Calu3 (cell line): ENCODE measurements around the gene PAPLN. TPM values are rescaled to one million over a fixed set of nuclear protein-coding genes. Genes with fewer than 3 reads are reported as not detected.

Experiments
- BruUV-seq: library from RNA; stranded (reverse); fragments of 400-500 nt; replicated peaks from 2 replicates; lab custom pipeline; 2021; lab: Mats Ljungman, UMichigan
- CTCF ChIA-PET: fragments of 300-600 bp; sonication (Branson Sonifier 250); formaldehyde crosslinking; loops from one replicate; lab custom pipeline; 2022; ENCODE audit warnings: antibody characterized with exemption; lab: Charles Lee
- DNase-seq: peaks from one replicate; pipeline ENCODE4 v3.0.0; 2022
- H3K27ac Mint-ChIP-seq: one replicate; pipeline ENCODE4 v1.8.0; 2022; ENCODE audit warnings: mixed read lengths; ENCODE audit not compliant: unreplicated experiment
- H3K27me3 Mint-ChIP-seq: one replicate; pipeline ENCODE4 v1.8.0; 2022; ENCODE audit warnings: mixed read lengths; ENCODE audit not compliant: unreplicated experiment
- H3K36me3 Mint-ChIP-seq: one replicate; pipeline ENCODE4 v1.8.0; 2022; ENCODE audit warnings: mild to moderate bottlenecking, moderate library complexity, mixed read lengths; ENCODE audit not compliant: insufficient read depth, unreplicated experiment
- H3K4me1 Mint-ChIP-seq: one replicate; pipeline ENCODE4 v1.8.0; 2022; ENCODE audit warnings: mild to moderate bottlenecking, low read depth, mixed read lengths; ENCODE audit not compliant: unreplicated experiment
- H3K4me3 Mint-ChIP-seq: one replicate; pipeline ENCODE4 v1.8.0; 2022; ENCODE audit warnings: mild to moderate bottlenecking, low read depth, moderate library complexity, mixed read lengths; ENCODE audit not compliant: unreplicated experiment
- H3K9me3 Mint-ChIP-seq: one replicate; pipeline ENCODE4 v1.8.0; 2022; ENCODE audit warnings: low read depth, mixed read lengths; ENCODE audit not compliant: unreplicated experiment
- intact Hi-C: fragments of 100-400 bp; cut with micrococcal nuclease; formaldehyde crosslinking; loops from one replicate; pipeline ENCODE4 v1.10.0; 2022; ENCODE audit not compliant: unreplicated experiment
- total RNA-seq: library from RNA; stranded (reverse); gene quantifications from 2 replicates; pipeline ENCODE4 v1.2.3, GENCODE V29; 2022
- TF ChIP-seq, protein P1 (sequence below): fragments of 200-600 bp; IDR thresholded peaks from one replicate; pipeline ENCODE4 v1.8.0; 2022; ENCODE audit warnings: antibody characterized with exemption; ENCODE audit not compliant: unreplicated experiment

PAPLN gene
- total RNA-seq, 1 experiment from 2014 or later: 0.17 TPM

GRCh38 chr14:73240816-73241480, 3.6 kb downstream of the PAPLN start:
- Mint-ChIP-seq H3K4me3 (no peak overlapping the region), H3K27ac (no peak overlapping the region), H3K9me3 (no peaks in the 10 kb centered on the region), H3K36me3 (no peaks in the 10 kb centered on the region), H3K27me3 (peaks cover 72% of the 10 kb centered on the region), H3K4me1 (peaks cover 29% of the 10 kb centered on the region)
- BruUV-seq: no TSS peak
- no peak for DNase-seq
- TF ChIP-seq, protein P1, sequence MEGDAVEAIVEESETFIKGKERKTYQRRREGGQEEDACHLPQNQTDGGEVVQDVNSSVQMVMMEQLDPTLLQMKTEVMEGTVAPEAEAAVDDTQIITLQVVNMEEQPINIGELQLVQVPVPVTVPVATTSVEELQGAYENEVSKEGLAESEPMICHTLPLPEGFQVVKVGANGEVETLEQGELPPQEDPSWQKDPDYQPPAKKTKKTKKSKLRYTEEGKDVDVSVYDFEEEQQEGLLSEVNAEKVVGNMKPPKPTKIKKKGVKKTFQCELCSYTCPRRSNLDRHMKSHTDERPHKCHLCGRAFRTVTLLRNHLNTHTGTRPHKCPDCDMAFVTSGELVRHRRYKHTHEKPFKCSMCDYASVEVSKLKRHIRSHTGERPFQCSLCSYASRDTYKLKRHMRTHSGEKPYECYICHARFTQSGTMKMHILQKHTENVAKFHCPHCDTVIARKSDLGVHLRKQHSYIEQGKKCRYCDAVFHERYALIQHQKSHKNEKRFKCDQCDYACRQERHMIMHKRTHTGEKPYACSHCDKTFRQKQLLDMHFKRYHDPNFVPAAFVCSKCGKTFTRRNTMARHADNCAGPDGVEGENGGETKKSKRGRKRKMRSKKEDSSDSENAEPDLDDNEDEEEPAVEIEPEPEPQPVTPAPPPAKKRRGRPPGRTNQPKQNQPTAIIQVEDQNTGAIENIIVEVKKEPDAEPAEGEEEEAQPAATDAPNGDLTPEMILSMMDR: no peak
- CTCF ChIA-PET: interaction anchor here (0.6 to 1.6 kb wide), 2 partner anchors 9 to 189 kb away, joined by 3 read pairs; no protein-coding TSS in a partner anchor
- intact Hi-C loops: no loop called here

- Mint-ChIP-seq H3K4me1 (peaks cover 25% of the 10 kb centered on the region), H3K27me3 (peaks cover 66% of the 10 kb centered on the region), H3K27ac (no peak overlapping the region), H3K9me3 (no peaks in the 10 kb centered on the region), H3K36me3 (no peaks in the 10 kb centered on the region), H3K4me3 (no peak overlapping the region)
- DNase-seq: no peak
- CTCF ChIA-PET: interaction anchor here (0.6 to 1.6 kb wide), 2 partner anchors 10 to 188 kb away, joined by 3 read pairs; no protein-coding TSS in a partner anchor
- TF ChIP-seq, protein P1: no peak
- BruUV-seq: no TSS peak
- intact Hi-C loops: no loop called here
Observed at GRCh38 chr14:73241481-73242165, 4.3 kb downstream of the PAPLN start.

DNA sequence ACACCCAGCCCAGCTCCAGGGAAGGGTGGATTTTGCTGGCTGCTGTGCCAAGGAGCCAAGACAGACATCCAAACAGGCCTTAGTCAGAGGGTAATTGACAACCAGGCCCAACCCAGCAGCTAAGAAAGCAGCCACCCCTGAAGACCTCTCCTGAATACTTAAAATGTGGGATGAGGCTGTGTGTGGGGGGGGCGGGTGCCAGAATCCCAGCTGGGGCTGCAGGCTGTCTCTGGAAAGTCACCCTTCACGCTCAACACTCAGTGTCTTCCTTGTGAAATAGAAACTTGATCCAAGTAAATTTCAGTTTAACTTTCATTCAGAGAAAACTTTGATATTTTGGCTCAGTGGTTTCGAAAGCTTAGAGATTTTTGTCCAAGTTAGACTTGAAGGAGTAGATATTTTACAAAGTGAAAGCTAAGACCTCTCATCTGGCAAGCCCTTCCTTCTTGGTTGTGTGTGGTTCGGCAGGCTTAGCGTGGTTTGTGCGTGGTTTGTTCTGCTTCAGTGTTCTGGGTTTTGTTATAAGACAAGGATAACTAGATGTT, 5.1 kb downstream of the PAPLN start:
- Mint-ChIP-seq H3K4me3 (no peak overlapping the region), H3K4me1 (peaks cover 17% of the 10 kb centered on the region), H3K9me3 (no peaks in the 10 kb centered on the region), H3K27ac (no peak overlapping the region), H3K36me3 (no peaks in the 10 kb centered on the region), H3K27me3 (peaks cover 57% of the 10 kb centered on the region)
- no TSS peak for BruUV-seq
- TF ChIP-seq, protein P1: no peak
- intact Hi-C loops: no loop called here
- CTCF ChIA-PET: no interaction called here
- no peak for DNase-seq

DNA sequence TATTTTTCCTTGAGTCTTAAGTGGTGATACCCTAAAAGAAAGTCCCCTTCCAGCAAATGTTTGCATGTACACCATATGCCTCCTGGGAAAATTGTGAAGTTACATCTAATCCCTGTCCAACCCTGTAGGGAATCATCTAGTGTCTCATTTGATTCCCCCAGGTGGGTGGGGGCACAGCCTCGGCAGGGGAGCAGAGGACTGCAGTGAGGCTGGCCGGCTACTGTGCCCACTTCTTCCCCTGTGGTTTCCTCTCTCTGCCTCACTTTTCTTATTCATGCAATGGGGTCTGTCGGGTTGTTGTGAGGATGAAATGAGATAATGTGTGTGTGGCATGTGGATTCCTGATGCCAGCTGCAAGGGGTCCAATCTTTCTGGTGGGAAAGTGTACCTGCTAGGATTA, 6.0 kb downstream of the PAPLN start:
- no TSS peak for BruUV-seq
- Mint-ChIP-seq H3K27me3 (peaks cover 50% of the 10 kb centered on the region), H3K9me3 (no peaks in the 10 kb centered on the region), H3K4me1 (peaks cover 14% of the 10 kb centered on the region), H3K4me3 (no peak overlapping the region), H3K27ac (no peak overlapping the region), H3K36me3 (no peaks in the 10 kb centered on the region)
- TF ChIP-seq, protein P1: no peak
- intact Hi-C loops: no loop called here
- DNase-seq: no peak
- CTCF ChIA-PET: no interaction called here
